GM12874 (cell line): Measurements from ENCODE around the gene PHF21B.

Experiments
- CTCF ChIP-seq: IDR thresholded peaks from 2 replicates; pipeline ENCODE4 v1.5.1; 2011; ENCODE audit warnings: low read depth, mild to moderate bottlenecking, control low read depth, low read length, moderate library complexity; ENCODE audit not compliant: insufficient read depth

The PHF21B gene

GRCh38 chr22:44840611-44841322 is 169.0 kb downstream of the PHF21B start:
- no peak for TF ChIP-seq CTCF

DNA sequence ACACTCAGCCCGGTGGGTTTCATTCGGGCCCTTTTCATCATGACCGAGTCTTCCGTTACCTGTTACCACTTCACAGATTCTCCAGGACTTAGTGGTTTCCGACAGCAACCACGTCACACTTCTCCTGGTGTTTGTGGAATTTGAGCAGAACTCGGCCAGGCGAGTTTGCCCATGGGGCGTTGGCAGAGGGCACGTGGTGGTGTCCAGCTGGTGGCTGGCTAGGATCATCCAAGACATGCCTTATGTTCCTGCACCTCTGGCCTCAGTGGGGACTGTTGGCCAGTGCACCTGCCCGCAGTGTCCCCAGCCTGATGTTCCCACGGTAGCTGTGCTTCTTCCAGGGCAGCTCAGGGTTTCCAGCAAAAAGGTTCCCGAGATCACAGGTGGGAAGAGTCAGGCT is 170.1 kb downstream of the PHF21B start:
- TF ChIP-seq CTCF = no peak

GRCh38 chr22:44839061-44839460 is 170.7 kb downstream of the PHF21B start:
- no peak for TF ChIP-seq CTCF

DNA sequence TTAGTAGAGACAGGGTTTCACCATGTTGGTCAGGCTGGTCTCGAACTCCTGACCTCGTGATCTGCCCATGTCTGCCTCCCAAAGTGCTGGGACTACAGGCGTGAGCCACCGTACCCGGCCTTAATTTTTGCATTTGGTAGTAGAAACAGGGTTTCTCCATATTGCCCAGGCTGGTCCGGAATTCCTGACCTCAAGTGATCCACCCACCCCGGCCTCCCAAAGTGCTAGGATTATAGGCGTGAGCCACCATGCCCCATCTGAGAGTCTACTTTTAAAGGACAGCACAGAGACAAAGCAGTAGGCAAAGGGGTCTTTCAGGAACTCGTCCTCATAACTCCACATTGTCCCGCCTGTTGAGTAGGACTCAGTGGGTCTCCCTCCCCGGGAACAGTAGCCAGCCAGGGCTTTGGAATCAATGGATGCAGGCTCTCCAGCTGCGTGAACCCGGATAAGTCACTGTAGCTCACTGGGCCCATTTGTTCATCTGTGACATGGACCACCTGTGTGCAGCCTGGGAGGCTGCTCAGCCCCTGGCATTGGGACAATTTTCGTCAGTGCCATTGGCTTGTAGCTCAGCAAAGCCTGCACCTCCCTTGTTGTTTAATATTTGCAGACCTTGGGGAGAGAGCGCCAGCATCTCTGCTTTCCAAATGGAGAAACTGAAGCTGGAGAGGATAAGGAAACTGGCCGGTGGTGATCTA is 171.3 kb downstream of the PHF21B start:
- TF ChIP-seq CTCF = no peak

DNA sequence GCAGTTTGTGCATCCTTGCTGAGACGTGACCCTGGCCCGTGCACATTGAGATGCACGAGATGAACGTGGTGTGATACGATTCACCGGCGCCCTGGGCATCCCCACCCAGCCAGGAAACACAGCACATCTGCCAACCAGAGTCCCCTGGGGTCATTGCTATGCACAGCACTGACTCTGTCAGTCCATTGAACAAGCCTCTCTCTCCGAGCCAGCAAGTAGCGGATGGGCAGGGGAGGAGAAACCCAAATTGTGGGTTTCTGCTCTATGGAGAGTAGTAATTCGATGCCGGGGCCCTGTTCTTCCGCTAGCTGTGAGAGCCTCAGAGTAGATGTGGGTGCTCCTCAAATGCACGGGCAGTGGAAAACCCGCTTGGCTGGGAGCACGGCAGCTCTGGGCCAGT is 172.3 kb downstream of the PHF21B start:
- no peak for TF ChIP-seq CTCF

GRCh38 chr22:44834065-44834464 is 175.7 kb downstream of the PHF21B start:
- TF ChIP-seq CTCF = no peak

DNA sequence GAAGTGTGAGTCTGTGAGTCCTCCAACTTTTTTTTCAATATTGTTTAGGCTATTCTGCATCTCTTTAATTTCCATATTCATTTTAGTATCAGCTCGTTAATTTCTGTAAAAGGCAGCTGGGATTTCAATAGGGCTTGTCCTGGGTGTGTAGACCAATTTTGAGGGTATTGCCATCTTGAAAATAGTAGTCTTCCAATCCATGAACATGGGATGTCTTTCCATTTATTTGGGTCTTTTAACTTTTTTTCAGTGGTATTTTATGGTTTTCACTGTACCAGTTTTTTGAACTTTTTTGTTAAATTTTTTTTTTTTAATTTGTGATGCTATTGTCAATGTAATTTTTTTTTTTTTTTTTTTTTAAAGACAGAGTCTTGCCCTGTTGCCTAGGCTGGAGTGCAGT is 177.9 kb downstream of the PHF21B start:
- no peak for TF ChIP-seq CTCF
